B cell (primary cell): Measurements from ENCODE around the gene ZNF302. TPM values are rescaled to one million over a fixed set of nuclear protein-coding genes. Genes with fewer than 3 reads are reported as not detected.

Experiments
- ATAC-seq: fragments of 200-7000 bp; cut with Tn5 transposase; one replicate; pipeline ENCODE4 v1.10.0; 2021; ENCODE audit warnings: low read depth, mild to moderate bottlenecking, moderate number of reproducible peaks, moderate library complexity
- CTCF ChIA-PET: fragments of 350-600 bp; sonication (Branson Sonifier 250); formaldehyde crosslinking; loops from one replicate; lab custom pipeline; 2021; ENCODE audit warnings: antibody characterized with exemption, inconsistent platforms; lab: Charles Lee
- POLR2A ChIA-PET: fragments of 350-600 bp; sonication (Branson Sonifier 250); formaldehyde crosslinking; loops from one replicate; lab custom pipeline; 2021; ENCODE audit warnings: antibody characterized with exemption; lab: Charles Lee
- DNase-seq: peaks from one replicate; pipeline ENCODE4 v3.0.0; 2013
- H2AFZ ChIP-seq: 2 replicates; pipeline ENCODE4 v1.6.1; 2012; ENCODE audit warnings: mild to moderate bottlenecking, low read depth, low read length; ENCODE audit not compliant: insufficient read depth, poor library complexity, severe bottlenecking
- H3K27ac ChIP-seq, 2 donors: 1 replicate in 1 of 2; 2 replicates in 1 of 2; pipeline ENCODE4 v1.5.1; 2012 to 2013; ENCODE audit warnings: low read length in 2 of 2, mild to moderate bottlenecking in 2 of 2, moderate library complexity in 1 of 2
- H3K27me3 ChIP-seq, 4 experiments: fragments of 200-600 bp in 1 of 4; sonication (generic) in 1 of 4; replicated peaks in 1 of 4; 1 replicate in 2 of 4; 2 replicates in 2 of 4; pipeline versions ENCODE4 v1.6.1 to v1.7.0; 2013 to 2016; ENCODE audit warnings: low read length in 3 of 4, mild to moderate bottlenecking in 2 of 4, mixed read lengths in 1 of 4, moderate library complexity in 1 of 4; ENCODE audit not compliant: insufficient read depth in 4 of 4, control insufficient read depth in 3 of 4; ENCODE audit errors: control extremely low read depth in 1 of 4
- H3K36me3 ChIP-seq, 2 experiments: replicated peaks in 1 of 2; 1 replicate in 1 of 2; 2 replicates in 1 of 2; pipeline versions ENCODE4 v1.6.1 to v1.7.1; 2013; ENCODE audit warnings: low read length in 1 of 2; ENCODE audit not compliant: insufficient read depth in 2 of 2, control insufficient read depth in 1 of 2; ENCODE audit errors: control extremely low read depth in 1 of 2, extremely low read depth in 1 of 2
- H3K4me1 ChIP-seq, 2 donors: fragments of 200-600 bp in 1 of 2; sonication (generic) in 1 of 2; 1 replicate in 1 of 2; 2 replicates in 1 of 2; pipeline versions ENCODE4 v1.5.1 to v1.6.1; 2013 to 2017; ENCODE audit warnings: low read length in 2 of 2; ENCODE audit not compliant: control insufficient read depth in 2 of 2, insufficient read depth in 2 of 2
- H3K4me2 ChIP-seq: replicated peaks from 2 replicates; pipeline ENCODE3; 2012; ENCODE audit warnings: mild to moderate bottlenecking, low read depth, low read length; ENCODE audit not compliant: poor library complexity, severe bottlenecking
- H3K4me3 ChIP-seq, 5 experiments: fragments of 200-600 bp in 1 of 5; sonication (generic) in 1 of 5; 1 replicate in 3 of 5; 2 replicates in 2 of 5; pipeline versions ENCODE4 v1.5.1 to v1.7.0; 2011 to 2016; ENCODE audit warnings: low read length in 4 of 5, mild to moderate bottlenecking in 4 of 5, low read depth in 2 of 5, control low read depth in 1 of 5, moderate library complexity in 1 of 5; ENCODE audit not compliant: insufficient read depth in 1 of 5; ENCODE audit errors: control extremely low read depth in 1 of 5, extremely low read depth in 1 of 5
- H3K79me2 ChIP-seq: fragments of 200-600 bp; sonication (generic); one replicate; pipeline ENCODE4 v1.6.0; 2016; ENCODE audit warnings: low read length; ENCODE audit not compliant: control insufficient read depth, insufficient read depth
- H3K9ac ChIP-seq: fragments of 200-600 bp; sonication (generic); 2 replicates; pipeline ENCODE4 v1.6.1; 2017; ENCODE audit warnings: mild to moderate bottlenecking, low read length, moderate library complexity
- H3K9me3 ChIP-seq, 3 donors: one replicate each; pipeline versions ENCODE4 v1.6.1 to v1.7.1; 2013; ENCODE audit warnings: low read length in 2 of 3; ENCODE audit not compliant: control insufficient read depth in 2 of 3, insufficient read depth in 1 of 3; ENCODE audit errors: control extremely low read depth in 1 of 3
- H4K20me1 ChIP-seq: 2 replicates; pipeline ENCODE4 v1.6.0; 2012; ENCODE audit warnings: mild to moderate bottlenecking, low read length; ENCODE audit not compliant: insufficient read depth, control insufficient read depth, poor library complexity, severe bottlenecking
- H3K27ac Mint-ChIP-seq: one replicate; pipeline ENCODE4 v1.8.0; 2021; ENCODE audit warnings: mixed read lengths
- H3K27me3 Mint-ChIP-seq: one replicate; pipeline ENCODE4 v1.8.0; 2021; ENCODE audit warnings: mixed read lengths
- H3K4me1 Mint-ChIP-seq: one replicate; pipeline ENCODE4 v1.8.0; 2021; ENCODE audit warnings: mixed read lengths
- H3K4me3 Mint-ChIP-seq: one replicate; pipeline ENCODE4 v1.8.0; 2021; ENCODE audit warnings: mixed read lengths
- H3K9me3 Mint-ChIP-seq: one replicate; pipeline ENCODE4 v1.8.0; 2022; ENCODE audit warnings: mixed read lengths; ENCODE audit not compliant: insufficient read depth
- EZH2 ChIP-seq: IDR thresholded peaks from 2 replicates; pipeline ENCODE4 v1.6.1; 2012; ENCODE audit warnings: borderline replicate concordance, low read depth, mild to moderate bottlenecking, moderate library complexity, low read length; ENCODE audit not compliant: insufficient read depth, poor library complexity, severe bottlenecking
- WGBS: methylation state at CpG from one replicate; pipeline ENCODE4 v1.1.5; 2013; ENCODE audit warnings: missing lambda C conversion rate; ENCODE audit not compliant: insufficient coverage; 5-methylcytosine and 5-hydroxymethylcytosine counted together
- intact Hi-C: fragments of 100-400 bp; cut with micrococcal nuclease; formaldehyde crosslinking; loops from one replicate; pipeline ENCODE4 v1.10.0; 2022
- polyA plus RNA-seq: library from polyadenylated mRNA; depleted of rRNA; stranded (reverse); fragments of >200 nt; gene quantifications from 2 replicates; pipeline ENCODE4 v1.2.3, GENCODE V29; 2012
- total RNA-seq, 2 donors: library from RNA; stranded (reverse); fragments of 120-200 nt in 1 of 2; gene quantifications; 1 replicate in 1 of 2; 2 replicates in 1 of 2; pipeline versions ENCODE4 v1.2.3 to v1.2.4, GENCODE V29; 2013 to 2022
- TF ChIP-seq, protein P1 (sequence below): fragments of 200-600 bp; IDR thresholded peaks from one replicate; pipeline ENCODE4 v1.8.0; 2022; ENCODE audit warnings: antibody characterized with exemption, mild to moderate bottlenecking

Gene ZNF302
- total and polyA plus RNA-seq, 2 donors (not counting 1 experiment from before 2014, with no cell fraction given): 20.4 to 48.4 TPM

DNA sequence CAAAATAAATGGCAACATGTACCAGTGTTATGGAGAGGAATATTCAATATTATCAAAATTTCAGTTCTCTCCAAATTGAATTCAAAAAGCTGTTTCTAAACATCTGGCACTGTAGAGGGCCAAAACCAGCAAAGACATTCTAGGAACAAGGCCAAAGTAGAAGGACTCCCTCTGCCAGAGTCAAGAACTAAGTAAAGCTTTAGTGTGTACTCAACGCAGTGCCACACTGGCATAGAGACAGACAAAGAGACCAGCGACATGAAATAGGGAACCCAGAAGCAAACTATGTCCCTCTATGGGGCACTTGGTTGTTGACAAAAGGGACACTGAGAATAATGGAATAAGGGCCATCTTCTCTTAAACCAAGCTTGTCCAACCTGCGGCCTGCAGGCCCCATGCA is 16.1 kb upstream of the ZNF302 start:
- no peak overlapping the region for H3K4me3 ChIP-seq
- TF ChIP-seq, protein P1, sequence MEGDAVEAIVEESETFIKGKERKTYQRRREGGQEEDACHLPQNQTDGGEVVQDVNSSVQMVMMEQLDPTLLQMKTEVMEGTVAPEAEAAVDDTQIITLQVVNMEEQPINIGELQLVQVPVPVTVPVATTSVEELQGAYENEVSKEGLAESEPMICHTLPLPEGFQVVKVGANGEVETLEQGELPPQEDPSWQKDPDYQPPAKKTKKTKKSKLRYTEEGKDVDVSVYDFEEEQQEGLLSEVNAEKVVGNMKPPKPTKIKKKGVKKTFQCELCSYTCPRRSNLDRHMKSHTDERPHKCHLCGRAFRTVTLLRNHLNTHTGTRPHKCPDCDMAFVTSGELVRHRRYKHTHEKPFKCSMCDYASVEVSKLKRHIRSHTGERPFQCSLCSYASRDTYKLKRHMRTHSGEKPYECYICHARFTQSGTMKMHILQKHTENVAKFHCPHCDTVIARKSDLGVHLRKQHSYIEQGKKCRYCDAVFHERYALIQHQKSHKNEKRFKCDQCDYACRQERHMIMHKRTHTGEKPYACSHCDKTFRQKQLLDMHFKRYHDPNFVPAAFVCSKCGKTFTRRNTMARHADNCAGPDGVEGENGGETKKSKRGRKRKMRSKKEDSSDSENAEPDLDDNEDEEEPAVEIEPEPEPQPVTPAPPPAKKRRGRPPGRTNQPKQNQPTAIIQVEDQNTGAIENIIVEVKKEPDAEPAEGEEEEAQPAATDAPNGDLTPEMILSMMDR: no peak
- no peak for TF ChIP-seq EZH2
- Mint-ChIP-seq H3K4me3 (no peak overlapping the region), H3K9me3 (no peaks in the 10 kb centered on the region), H3K27ac (no peak overlapping the region), H3K27me3 (peaks cover 10% of the 10 kb centered on the region), H3K4me1 (peaks cover 5% of the 10 kb centered on the region)
- no peaks in the 10 kb centered on the region for H3K4me1 ChIP-seq
- no peaks in the 10 kb centered on the region for H3K79me2 ChIP-seq
- WGBS: 100% methylated on average over 2 of the region's 3 CpGs
- POLR2A ChIA-PET: no interaction called here
- CTCF ChIA-PET: interaction anchor here (2.0 kb wide), 1 partner anchor 21 kb away, joined by 10 read pairs; no protein-coding TSS in a partner anchor
- H3K27ac ChIP-seq: no peak overlapping the region
- no peak overlapping the region for H3K9ac ChIP-seq
- H2AFZ ChIP-seq: no peak overlapping the region
- H3K36me3 ChIP-seq: no peaks in the 10 kb centered on the region
- DNase-seq (no peak), ATAC-seq (no peak)
- no peak overlapping the region for H3K4me2 ChIP-seq
- intact Hi-C loops: no loop called here
- H3K27me3 ChIP-seq: no peaks in the 10 kb centered on the region
- peaks cover 0 to under 1% (median 0%) of the 10 kb centered on the region in 3 donors for H3K9me3 ChIP-seq
- no peaks in the 10 kb centered on the region for H4K20me1 ChIP-seq

DNA sequence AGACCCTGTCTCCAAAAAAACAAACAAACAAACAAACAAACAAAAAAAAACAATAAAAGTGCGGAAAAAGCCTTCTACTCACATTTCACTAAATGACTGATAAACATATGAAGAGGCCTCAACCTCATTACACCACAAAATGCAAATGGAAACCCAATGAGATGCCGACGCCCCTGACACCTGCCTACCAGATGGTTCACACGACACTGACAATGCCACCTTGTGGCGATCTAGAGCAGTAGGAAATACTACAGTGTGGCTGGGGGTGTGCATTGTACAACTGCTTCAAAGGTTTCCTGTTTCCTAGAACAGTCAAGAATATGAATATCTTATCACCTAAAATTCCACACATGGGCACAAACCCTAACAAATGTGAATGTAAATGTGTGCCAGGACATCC is 14.6 kb upstream of the ZNF302 start:
- POLR2A ChIA-PET: no interaction called here
- Histone ChIP-seq H3K4me3 (no peak overlapping the region), H3K9me3 (no peaks in the 10 kb centered on the region), H3K36me3 (no peaks in the 10 kb centered on the region), H3K4me1 (peaks cover 0 to 5% of the 10 kb centered on the region in 2 donors), H3K4me2 (no peak overlapping the region), H4K20me1 (no peaks in the 10 kb centered on the region), H3K9ac (no peak overlapping the region), H2AFZ (no peak overlapping the region), H3K27me3 (no peaks in the 10 kb centered on the region), H3K79me2 (no peaks in the 10 kb centered on the region), H3K27ac (no peak overlapping the region)
- peak; percentile 60 for ATAC-seq
- peaks cover 9% of the 10 kb centered on the region for H3K4me1 Mint-ChIP-seq
- H3K4me3 Mint-ChIP-seq: no peak overlapping the region
- CTCF ChIA-PET: interaction anchor here (2.0 kb wide), 1 partner anchor 23 kb away, joined by 10 read pairs; no protein-coding TSS in a partner anchor
- peaks cover 5% of the 10 kb centered on the region for H3K27me3 Mint-ChIP-seq
- intact Hi-C loops: loop anchor here (2.0 kb wide), 1 partner anchor 24 kb away; no protein-coding TSS in a partner anchor
- DNase-seq: peak; percentile 47
- TF ChIP-seq, protein P1: peak; percentile 40
- TF ChIP-seq EZH2: no peak
- no peak overlapping the region for H3K27ac Mint-ChIP-seq
- 25% methylated on average over 2 of the region's 5 CpGs for WGBS
- H3K9me3 Mint-ChIP-seq: no peaks in the 10 kb centered on the region
